ENCODE data around the gene DYSF. TPM values are rescaled to one million over a fixed set of nuclear protein-coding genes. Genes with fewer than 3 reads are reported as not detected.
"Not testable (repeated sequence)": the region's sequence is repeated elsewhere in the genome, so short reads cannot be mapped to it uniquely, and the experiment has no call there.

Gene DYSF
- total RNA-seq, 4 donors from 2014 or later: 0.93 to 3.2 (median 2.8) TPM

DNA sequence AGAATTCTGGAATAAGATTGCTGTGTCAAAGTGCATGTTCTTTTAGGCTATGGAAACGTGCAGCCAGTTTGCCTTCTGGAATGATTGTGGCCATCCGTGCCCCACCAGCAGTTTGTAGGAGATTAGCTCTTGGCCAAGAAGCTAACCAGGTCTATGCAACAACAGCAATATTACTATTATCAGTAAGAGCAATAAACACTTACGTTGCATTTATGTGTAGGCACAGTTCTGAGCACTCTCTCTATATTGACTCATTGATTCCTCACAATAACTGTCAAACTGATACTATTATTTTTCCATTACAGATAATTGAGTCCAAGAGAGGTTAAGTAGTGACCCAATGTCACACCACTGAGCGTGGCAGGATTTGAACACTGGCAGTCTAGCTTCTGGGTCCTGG, 186.4 kb downstream of the DYSF start:
- no peak for DNase-seq (ENCODE audit: low spot score in 2 of 2)
- no peak overlapping the region for H3K4me3 ChIP-seq (ENCODE audit: low read depth, poor library complexity, severe bottlenecking)
- WGBS, 2 donors: 88 to 91% methylated on average over 4 of the region's 4 CpGs
- TF ChIP-seq, protein P1, sequence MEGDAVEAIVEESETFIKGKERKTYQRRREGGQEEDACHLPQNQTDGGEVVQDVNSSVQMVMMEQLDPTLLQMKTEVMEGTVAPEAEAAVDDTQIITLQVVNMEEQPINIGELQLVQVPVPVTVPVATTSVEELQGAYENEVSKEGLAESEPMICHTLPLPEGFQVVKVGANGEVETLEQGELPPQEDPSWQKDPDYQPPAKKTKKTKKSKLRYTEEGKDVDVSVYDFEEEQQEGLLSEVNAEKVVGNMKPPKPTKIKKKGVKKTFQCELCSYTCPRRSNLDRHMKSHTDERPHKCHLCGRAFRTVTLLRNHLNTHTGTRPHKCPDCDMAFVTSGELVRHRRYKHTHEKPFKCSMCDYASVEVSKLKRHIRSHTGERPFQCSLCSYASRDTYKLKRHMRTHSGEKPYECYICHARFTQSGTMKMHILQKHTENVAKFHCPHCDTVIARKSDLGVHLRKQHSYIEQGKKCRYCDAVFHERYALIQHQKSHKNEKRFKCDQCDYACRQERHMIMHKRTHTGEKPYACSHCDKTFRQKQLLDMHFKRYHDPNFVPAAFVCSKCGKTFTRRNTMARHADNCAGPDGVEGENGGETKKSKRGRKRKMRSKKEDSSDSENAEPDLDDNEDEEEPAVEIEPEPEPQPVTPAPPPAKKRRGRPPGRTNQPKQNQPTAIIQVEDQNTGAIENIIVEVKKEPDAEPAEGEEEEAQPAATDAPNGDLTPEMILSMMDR (IDR thresholded peaks at IDR 0.05): no peak
- TF ChIP-seq POLR2A (IDR thresholded peaks at IDR 0.05): no peak
- intact Hi-C loops (cut with DNase I; ENCODE audit: low total_unique reads): no loop called here

DNA sequence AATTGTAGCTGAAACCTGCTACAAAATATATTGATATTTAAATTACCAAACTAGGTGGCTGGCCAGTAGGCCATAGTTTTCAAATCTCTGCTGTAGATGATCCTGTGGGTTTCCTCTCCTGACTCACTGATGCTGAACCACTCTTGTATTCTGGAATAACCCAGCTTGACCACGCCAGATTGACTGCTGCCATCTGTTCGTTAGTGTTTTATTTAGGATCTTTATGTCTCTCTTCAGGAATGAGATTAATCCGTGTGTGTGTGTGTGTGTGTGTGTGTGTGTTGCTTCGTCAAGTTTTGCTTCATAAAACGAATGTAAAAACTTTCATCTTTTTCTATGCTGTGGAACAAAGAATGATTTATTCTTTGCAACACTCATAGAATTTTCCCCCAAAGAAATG, 187.1 kb downstream of the DYSF start:
- DNase-seq (ENCODE audit: low spot score in 2 of 2): no peak
- intact Hi-C loops (cut with DNase I; ENCODE audit: low total_unique reads): no loop called here
- H3K4me3 ChIP-seq (ENCODE audit: low read depth, poor library complexity, severe bottlenecking): no peak overlapping the region
- TF ChIP-seq, protein P1 (IDR thresholded peaks at IDR 0.05): no peak
- TF ChIP-seq POLR2A (IDR thresholded peaks at IDR 0.05): no peak
- WGBS, 2 donors: 79% methylated on average over 5 of the region's 5 CpGs

DNA sequence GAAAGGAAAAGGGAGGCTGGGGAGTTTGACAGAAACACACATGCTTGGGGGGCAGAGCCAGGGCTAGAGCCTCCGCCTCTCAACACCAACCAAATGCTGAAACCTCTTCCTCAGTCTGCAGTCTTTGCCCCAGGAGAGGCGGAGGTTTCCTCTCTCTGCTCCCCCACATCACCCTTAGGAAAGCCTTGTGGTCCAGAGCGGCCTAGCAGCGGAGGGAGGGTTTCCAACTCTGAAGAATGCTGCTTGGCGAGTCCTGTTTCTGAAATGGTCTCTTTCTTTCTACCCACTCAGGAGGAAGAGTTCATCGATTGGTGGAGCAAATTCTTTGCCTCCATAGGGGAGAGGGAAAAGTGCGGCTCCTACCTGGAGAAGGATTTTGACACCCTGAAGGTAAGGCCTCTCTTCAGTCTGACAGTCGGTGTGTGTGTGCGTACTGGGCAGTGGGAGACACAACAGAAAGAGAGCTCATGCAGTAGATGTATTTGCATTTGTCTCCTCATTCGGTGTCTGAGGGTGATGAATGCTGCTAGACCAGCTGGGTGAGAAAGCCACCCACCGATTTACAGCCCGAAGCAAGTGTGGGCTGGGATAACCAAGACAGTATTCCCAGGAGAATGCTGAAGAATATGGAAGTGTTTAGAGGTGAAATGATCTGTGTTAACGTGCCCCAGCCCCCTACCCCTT, 190.5 kb downstream of the DYSF start:
- DNase-seq (ENCODE audit: low spot score in 2 of 2): no peak
- H3K4me3 ChIP-seq (ENCODE audit: low read depth, poor library complexity, severe bottlenecking): no peak overlapping the region
- 75 to 79% methylated on average over 13 of the region's 13 CpGs for WGBS, 2 donors
- intact Hi-C loops (cut with DNase I; ENCODE audit: low total_unique reads): no loop called here
- TF ChIP-seq POLR2A (IDR thresholded peaks at IDR 0.05): no peak
- TF ChIP-seq, protein P1 (IDR thresholded peaks at IDR 0.05): no peak

DNA sequence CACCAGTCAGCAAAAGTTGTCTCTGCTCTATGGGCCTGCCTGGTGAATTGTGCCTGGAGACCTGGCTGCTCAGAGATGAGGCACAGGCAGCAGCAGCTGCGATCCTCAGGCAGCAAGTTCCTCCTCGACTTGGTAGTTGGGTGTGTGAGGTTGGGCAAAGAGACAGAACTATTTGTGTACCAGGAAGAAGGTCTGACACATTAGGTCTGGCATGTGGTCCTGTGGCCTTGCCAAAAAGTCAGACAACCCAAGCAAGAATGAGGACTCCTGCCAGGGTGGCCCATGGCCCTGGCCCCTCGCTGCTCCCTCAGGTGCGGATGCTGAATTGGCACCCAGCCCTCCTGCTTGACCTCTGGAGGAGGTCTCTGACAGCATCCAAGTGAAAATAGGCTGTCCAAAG, 192.7 kb downstream of the DYSF start:
- intact Hi-C loops (cut with DNase I; ENCODE audit: low total_unique reads): no loop called here
- 14 to 32% methylated on average over 4 of the region's 4 CpGs for WGBS, 2 donors
- DNase-seq (ENCODE audit: low spot score in 2 of 2): peak in 1 of 2 donors; percentile 63
- TF ChIP-seq, protein P1 (IDR thresholded peaks at IDR 0.05): no peak
- no peak for TF ChIP-seq POLR2A (IDR thresholded peaks at IDR 0.05)
- no peak overlapping the region for H3K4me3 ChIP-seq (ENCODE audit: low read depth, poor library complexity, severe bottlenecking)

DNA sequence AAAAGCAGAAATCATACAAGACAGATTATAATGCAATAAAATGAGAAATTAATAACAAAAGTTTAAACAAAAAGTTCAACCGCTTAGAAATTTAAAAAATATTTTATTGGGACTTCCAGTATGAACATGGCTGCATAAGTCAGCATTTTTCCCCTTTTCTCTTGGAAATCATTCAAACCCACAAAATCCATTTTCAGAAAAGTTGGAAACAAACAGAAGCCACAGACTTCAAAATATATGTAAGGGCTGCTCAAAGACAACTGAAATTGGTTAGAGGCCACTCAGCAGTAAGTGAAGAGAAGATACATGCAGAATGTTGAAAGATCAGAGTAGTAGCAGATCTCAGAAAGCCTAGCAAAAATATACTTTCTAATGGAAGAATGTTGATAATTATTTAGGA, 194.0 kb downstream of the DYSF start:
- intact Hi-C loops (cut with DNase I; ENCODE audit: low total_unique reads): no loop called here
- no peak for DNase-seq (ENCODE audit: low spot score in 2 of 2)
- TF ChIP-seq, protein P1 (IDR thresholded peaks at IDR 0.05): no peak
- TF ChIP-seq POLR2A (IDR thresholded peaks at IDR 0.05): no peak
- 71 to 85% methylated on average over 1 of the region's 1 CpG for WGBS, 2 donors
- H3K4me3 ChIP-seq (ENCODE audit: low read depth, poor library complexity, severe bottlenecking): no peak overlapping the region

DNA sequence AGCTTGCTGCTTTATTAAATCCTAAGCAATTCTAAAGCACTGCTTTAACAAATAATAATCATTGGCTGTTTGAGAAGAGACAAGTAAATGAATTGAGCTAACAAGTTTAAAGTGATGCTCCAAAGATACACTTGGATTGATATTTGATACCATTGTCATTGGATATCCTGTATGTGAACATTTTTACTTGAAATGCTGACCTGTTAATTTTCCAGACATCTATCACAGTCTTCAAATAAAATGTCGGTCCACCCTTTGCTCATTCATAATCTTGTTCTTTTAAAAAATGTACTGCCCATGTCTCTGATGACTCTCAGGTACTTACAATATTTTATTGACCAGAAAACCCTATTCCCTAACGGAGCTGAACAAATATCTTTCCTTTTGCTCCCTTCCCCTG, 202.1 kb downstream of the DYSF start:
- WGBS, 2 donors: 80 to 87% methylated on average over 2 of the region's 2 CpGs
- intact Hi-C loops (cut with DNase I; ENCODE audit: low total_unique reads): no loop called here
- DNase-seq (ENCODE audit: low spot score in 2 of 2): no peak
- no peak overlapping the region for H3K4me3 ChIP-seq (ENCODE audit: low read depth, poor library complexity, severe bottlenecking)
- TF ChIP-seq, protein P1 (IDR thresholded peaks at IDR 0.05): no peak
- TF ChIP-seq POLR2A (IDR thresholded peaks at IDR 0.05): no peak

DNA sequence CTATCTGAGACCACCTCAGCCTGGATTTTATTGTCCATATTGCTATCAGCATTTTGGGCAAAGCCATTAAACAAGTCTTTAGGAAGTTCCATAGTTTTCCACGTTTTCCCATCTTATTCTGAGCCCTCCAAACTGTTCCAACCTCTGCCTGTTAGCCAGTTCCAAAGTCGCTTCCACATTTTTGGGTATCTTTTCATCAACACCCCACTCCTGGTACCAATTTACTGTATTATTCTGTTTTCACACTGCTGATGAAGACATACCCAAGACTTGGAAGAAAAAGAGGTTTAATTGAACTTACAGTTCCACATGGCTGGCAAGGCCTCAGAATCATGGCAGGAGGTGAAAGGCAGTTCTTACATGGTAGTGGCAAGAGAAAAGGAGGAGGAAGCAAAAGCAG, 204.9 kb downstream of the DYSF start:
- H3K4me3 ChIP-seq (ENCODE audit: low read depth, poor library complexity, severe bottlenecking); intact Hi-C loops (cut with DNase I; ENCODE audit: low total_unique reads); DNase-seq (ENCODE audit: low spot score in 2 of 2): not testable (repeated sequence)
- WGBS, 2 donors: 61 to 64% methylated on average over 2 of the region's 2 CpGs

Measured in lower leg skin (tissue), 4 donors.